GM19372 (cell line): ENCODE measurements around the gene PSME4.
"Not testable (repeated sequence)": the region's sequence is repeated elsewhere in the genome, so short reads cannot be mapped to it uniquely, and the experiment has no call there.

Experiments
- ATAC-seq: cut with Tn5 transposase; IDR thresholded peaks from one replicate; pipeline ENCODE4 v1.9.1; 2021; ENCODE audit warnings: mild to moderate bottlenecking, low read depth, moderate library complexity; ENCODE audit not compliant: unreplicated experiment

Gene PSME4

GRCh38 chr2:53852532-53852931, 118.3 kb downstream of the PSME4 start:
- no peak for ATAC-seq

GRCh38 chr2:53851052-53851757, 119.6 kb downstream of the PSME4 start:
- not testable (repeated sequence) for ATAC-seq

- no peak for ATAC-seq
These were observed 122.7 kb downstream of the PSME4 start for GRCh38 chr2:53848062-53848461.

DNA sequence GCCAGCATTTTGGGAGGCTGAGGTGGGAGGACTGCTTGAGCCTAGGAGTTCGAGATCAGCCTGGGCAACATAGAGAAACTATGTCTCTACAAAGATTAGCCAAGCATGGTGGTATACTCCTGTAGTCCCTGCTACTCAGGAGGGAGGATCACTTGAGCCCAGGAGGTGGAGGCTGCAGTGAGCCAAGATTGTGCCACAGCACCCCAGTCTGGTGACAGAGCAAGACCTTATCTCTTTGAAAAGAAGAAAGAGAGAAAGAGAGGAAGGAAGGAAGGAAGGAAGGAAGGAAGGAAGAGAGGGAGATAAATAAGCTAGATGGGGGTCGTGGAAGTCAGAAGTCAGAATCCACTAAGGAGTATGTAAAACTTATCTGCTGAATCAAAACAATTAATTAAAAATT, 127.2 kb downstream of the PSME4 start:
- ATAC-seq, result no peak

- no peak for ATAC-seq
These were observed 127.9 kb downstream of the PSME4 start for GRCh38 chr2:53842891-53843290.

GRCh38 chr2:53841651-53842050, 129.1 kb downstream of the PSME4 start:
- not testable (repeated sequence) for ATAC-seq

- no peak for ATAC-seq
These were observed 130.2 kb downstream of the PSME4 start for GRCh38 chr2:53840580-53840979.

DNA sequence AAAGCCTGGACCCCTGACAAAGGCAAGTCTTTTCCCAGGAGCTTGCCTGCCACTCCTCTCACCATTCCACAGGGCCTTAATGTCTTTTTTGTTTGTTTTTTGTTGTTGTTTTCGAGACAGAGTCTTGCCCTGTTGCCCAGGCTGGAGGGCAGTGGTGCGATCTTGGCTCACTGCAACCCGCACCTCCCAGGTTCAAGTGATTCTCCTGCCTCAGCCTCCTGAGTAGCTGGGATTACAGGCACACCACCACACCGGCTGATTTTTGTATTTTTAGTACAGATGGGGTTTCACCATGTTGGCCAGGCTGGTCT, 140.9 kb downstream of the PSME4 start:
- ATAC-seq, result not testable (repeated sequence)

DNA sequence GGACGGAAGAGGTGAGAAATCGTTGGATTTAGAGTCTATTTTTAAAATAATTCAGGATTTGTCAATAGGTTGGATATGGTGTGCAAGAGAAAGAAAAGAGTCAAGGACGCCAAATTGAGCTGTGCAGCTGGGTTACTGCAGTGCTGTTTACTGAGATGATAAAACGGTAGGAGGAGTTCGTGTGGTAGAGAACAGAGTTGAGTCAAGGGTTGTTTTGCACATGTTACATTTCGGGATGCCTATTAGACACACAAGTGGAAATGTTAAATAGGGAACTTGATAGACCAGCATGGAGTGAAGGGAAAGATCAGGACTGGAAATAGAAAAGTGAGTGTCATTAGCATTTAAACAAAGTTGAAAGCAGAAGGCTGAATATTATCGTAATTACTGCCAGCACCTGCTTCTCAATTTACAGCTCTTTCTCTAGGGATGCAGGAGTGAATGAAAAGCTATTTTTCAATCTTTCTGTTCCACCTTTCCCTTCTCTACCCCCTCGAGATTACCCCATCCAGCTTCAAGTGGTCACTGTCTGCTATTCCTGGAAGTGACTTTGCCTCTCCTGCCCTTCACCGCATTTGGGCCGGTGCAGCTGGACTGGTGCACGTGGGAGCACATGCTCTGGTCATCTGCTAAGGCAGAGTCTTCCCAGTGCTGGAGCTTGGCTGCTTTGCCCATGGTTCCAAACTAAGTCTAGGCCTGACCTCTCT, 141.4 kb downstream of the PSME4 start:
- no peak for ATAC-seq

DNA sequence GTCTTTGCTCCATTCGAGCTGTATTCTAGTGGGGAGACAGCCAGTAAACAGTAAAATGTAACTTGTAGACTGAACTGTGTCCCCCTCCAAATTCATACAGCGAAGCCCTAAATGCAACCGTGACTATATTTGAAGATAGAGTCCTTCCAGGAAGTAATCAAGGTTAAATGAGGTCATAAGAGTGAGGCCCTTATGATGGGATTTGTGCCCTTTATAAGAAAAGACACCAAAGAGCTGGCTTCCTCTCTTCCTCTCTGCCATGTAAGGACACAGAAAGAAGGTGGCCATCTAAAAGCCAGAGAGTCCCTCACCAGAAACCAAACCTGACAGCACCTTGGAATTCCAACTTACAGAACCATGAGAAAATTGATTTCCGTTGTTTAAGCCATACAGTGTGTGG, 142.5 kb downstream of the PSME4 start:
- ATAC-seq, result no peak

DNA sequence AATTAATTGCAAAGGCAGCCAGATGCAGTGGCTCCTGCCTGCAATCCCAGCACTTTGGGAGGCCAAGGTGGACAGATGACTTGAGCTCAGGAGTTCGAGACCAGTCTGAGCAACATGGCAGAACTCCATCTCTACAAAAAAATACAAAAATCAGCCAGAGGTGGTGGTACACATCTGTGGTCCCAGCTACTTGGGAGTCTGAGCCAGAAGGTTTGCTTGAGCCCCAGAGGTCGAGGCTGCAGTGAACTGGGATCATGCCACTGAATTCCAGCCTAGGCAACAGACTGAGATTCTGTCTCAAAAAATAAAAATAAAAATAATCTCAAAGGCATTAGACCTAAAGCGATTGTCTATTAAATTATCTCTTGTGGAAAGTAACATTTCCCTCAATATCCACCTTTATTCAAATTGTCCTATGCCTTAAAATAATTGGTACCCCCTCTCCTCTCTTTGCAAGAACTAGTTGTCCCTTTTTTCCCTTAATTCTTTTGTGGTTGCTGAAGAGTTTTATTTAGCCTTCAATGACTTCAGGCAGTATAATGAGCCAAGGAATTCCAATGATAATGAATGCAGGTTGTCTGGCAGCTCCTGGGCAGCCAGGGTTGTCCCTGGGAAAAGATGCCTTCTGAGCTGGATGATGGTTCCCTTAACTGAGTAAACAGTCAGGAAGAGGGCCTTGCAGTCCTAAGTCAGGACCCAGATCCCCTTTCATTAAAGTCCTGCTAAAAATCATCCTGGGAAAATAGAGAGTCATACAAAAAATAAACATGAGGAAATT, 143.2 kb downstream of the PSME4 start:
- ATAC-seq, result no peak

- ATAC-seq, result no peak
These were observed 144.0 kb downstream of the PSME4 start for GRCh38 chr2:53826587-53827397.

DNA sequence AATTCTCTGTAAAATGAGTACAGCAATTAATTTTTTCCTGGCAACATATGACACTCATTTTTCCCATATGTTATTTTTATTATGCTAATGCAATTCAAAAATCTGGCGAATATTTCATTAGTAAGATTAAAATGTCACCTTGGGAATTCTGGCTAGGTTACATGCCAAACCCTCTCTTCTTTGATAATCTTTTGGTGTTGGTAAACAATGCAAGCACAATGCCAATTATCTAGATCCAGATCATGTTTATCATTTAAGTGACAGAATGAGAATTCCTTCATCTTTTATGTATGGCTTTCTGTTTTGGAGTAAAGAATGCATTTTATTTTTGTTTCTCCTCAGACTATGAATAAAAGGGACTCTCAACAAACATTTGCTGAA, 144.8 kb downstream of the PSME4 start:
- ATAC-seq, result no peak

GRCh38 chr2:53823639-53824038, 147.2 kb downstream of the PSME4 start:
- ATAC-seq, result not testable (repeated sequence)

DNA sequence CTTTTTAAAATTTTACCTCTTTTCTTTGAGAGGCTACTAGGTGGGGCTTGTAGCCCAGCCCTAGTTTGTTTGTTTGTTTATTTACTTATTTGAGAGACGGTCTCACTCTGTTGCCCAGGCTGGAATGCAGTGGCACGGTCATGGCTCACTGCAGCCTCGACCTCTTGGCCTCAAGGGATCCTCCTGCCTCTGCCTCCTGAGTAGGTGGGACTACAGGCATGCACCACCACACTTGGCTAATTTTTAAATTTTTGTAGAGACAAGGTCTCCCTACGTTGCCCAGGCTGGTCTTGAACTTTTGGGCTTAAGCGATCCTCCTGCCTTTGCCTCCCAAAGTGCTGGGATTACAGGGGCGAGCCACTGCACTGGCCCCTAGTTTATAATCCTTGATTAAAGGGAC, 149.0 kb downstream of the PSME4 start:
- no peak for ATAC-seq

DNA sequence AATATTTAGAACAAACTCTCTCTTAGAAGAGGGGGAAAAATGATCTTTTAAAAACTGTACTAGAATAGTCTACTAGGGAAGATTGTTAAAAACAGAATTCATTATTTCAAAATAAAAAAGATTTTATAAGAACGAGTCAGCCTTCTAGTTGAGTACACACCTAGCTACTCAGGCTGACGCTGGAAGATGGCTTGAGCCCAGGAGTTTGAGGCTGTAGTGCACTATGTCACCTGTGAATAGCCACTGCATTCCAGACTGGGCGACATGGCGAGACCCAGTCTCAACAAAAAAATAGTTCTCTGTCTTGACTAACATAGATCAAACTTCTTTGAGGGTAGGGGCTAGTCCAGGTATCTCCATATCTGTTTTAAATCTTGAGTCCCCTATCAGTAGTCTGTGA, 150.1 kb downstream of the PSME4 start:
- no peak for ATAC-seq

GRCh38 chr2:53820048-53820447, 150.7 kb downstream of the PSME4 start:
- no peak for ATAC-seq

DNA sequence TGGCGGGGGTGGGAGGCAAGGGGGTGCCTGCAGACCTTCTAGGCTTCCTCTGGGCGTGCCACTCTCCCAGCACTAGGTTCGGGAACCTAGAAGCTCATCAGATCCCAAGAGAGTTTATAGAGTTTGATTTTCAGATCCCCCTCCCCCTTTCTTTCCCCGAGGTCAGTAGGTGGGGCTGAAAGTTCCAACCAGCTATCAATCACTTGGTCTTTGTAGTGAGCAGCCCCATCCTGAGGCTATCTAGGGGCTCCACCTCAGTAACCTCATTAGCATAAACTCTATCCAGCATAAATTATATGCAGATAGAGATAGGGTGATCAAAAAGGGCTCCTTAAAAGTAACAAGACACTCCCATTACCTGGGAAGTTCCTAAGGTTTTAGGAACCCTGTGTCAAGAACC, 151.2 kb downstream of the PSME4 start:
- no peak for ATAC-seq

GRCh38 chr2:53818854-53819435, 151.8 kb downstream of the PSME4 start:
- ATAC-seq, result no peak
